Retinal pigment epithelial cell (primary cell): ENCODE measurements around the gene ZNF335.

ENCODE experiments used
- DNase-seq: peaks from one replicate; pipeline ENCODE4 v3.0.0-alpha.2; 2010; ENCODE audit warnings: low read depth
- H3K4me3 ChIP-seq: 2 replicates; pipeline ENCODE4 v1.5.1; 2011; ENCODE audit warnings: mild to moderate bottlenecking, low read length, control low read depth, moderate library complexity
- CTCF ChIP-seq: conservative IDR thresholded peaks from 2 replicates; pipeline ENCODE4 v1.5.1; 2011; ENCODE audit warnings: low read depth, low read length, control low read depth, inconsistent platforms

The ZNF335 gene

DNA sequence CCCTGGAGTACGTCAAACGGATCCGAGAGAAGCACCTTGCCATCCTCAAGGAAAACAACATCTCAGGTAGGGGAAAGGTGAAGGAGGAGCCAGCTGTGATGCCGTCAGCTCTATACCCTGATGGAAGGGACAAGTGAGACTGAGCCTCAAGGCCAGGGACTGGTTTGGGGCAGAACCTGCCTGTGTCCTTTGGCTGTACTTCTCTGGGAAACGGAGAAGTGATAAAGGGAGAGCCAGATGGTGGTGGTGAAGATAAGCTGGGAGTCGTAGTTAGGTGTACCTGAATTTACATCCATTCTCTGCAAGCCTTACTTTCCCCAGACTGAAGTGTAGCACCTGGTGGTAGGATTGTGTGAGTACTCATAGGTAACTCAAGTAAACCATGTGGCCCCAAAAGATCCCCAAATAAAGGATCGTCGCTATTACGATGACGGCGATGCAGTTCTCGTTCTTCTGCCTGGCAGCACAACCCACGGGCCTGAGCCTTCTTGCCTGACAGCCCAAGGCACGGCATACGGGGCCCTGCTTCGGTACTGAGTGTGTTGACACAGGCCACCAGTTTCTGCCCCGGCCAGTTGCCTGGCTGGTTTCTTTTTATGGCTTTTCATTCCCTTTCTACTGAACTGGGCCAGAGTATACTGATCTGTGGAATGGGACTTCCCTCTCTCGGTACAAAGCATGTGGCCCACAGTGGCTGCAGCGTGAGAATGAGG, 26.9 kb downstream of the ZNF335 start:
- no peak for TF ChIP-seq CTCF
- H3K4me3 ChIP-seq: no peak overlapping the region
- DNase-seq: no peak

DNA sequence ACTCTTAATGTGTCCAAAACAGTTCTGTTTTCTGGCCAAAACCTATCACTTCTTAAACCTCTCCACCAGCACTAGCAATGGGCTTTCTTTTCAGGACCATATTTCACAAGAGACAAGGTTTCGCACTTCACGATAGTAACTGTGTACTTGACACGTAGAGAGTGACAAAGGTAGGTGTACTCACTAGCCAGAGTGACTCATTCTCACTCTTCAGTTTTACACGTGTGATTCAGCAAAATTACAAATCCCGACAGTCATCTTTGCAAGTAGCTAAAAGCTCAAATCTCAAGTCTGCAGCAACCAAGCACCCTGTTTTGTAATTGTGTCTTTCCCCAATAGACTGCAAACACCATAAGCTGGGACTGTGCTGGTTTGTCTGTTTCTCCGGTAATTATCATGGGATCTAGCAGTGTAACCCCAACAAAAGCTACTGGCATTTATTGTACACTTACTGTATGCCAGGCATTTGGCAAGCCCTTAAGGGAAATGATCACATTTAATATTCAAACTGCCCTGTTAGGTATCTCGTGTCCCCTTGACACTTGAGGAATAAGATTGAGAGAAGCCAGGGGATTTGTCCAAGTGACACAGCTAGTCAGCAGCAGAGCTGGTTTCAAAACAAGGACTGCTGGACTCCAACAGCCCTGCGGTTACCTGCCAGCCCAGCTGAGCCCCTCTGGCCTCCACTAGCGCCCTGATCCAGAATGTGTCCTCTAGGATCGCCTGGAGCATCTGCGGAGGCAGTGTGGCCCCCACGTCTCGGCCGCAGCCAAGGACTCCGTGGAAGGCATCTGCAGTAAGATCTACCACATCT, 27.6 kb downstream of the ZNF335 start:
- no peak overlapping the region for H3K4me3 ChIP-seq
- TF ChIP-seq CTCF: no peak
- DNase-seq: no peak

- no peak for DNase-seq
- no peak for TF ChIP-seq CTCF
- no peak overlapping the region for H3K4me3 ChIP-seq
Observed at GRCh38 chr20:45943613-45944012, 28.4 kb downstream of the ZNF335 start.

- no peak for TF ChIP-seq CTCF
- H3K4me3 ChIP-seq: no peak overlapping the region
Observed at GRCh38 chr20:45940469-45940868, 31.5 kb downstream of the ZNF335 start.

DNA sequence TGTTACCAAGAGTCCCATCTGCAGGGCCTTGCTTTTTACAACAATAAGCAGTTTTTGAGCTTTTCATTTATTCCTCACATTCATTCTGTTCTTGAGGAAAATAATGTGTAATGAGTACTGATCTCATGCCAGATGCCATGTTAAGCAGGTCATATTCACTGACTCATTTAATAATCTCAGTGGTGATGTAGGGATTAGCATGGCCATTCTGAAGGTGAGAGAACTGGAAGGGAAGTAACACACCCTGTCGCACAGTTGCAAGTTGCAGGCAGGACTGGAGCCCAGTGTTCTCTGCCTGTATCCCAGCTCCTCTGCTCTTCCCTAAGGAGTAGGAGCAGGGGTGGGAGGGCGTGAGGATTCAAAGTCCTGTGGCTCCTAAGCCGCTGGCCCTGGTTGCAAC, 31.9 kb downstream of the ZNF335 start:
- H3K4me3 ChIP-seq: no peak overlapping the region
- peak; percentile 75 for DNase-seq
- peak; percentile 16 for TF ChIP-seq CTCF

More at GRCh38 chr20:45940469-45940868, 31.5 kb downstream of the ZNF335 start:
- no peak for DNase-seq

GRCh38 chr20:45938727-45939438, 33.1 kb downstream of the ZNF335 start:
- no peak overlapping the region for H3K4me3 ChIP-seq
- no peak for DNase-seq
- TF ChIP-seq CTCF: no peak
